GM20000 (cell line): ENCODE data around the gene ALDH4A1.

Experiments
- DNase-seq: peaks from one replicate; pipeline ENCODE4 v3.0.0; 2012; ENCODE audit warnings: low spot score
- CTCF ChIP-seq: IDR thresholded peaks from 2 replicates; pipeline ENCODE4 v1.5.1; 2012; ENCODE audit warnings: mild to moderate bottlenecking, control low read depth; ENCODE audit errors: extremely low read depth, missing control alignments

Gene ALDH4A1

GRCh38 chr1:18919956-18920355 is 17.6 kb upstream of the ALDH4A1 start:
- DNase-seq = no peak
- no peak for TF ChIP-seq CTCF

GRCh38 chr1:18919197-18919905 is 17.0 kb upstream of the ALDH4A1 start:
- no peak for DNase-seq
- TF ChIP-seq CTCF = no peak

- no peak for DNase-seq
- no peak for TF ChIP-seq CTCF
Measured at GRCh38 chr1:18918417-18918816, 16.1 kb upstream of the ALDH4A1 start.

GRCh38 chr1:18917071-18917799 is 14.9 kb upstream of the ALDH4A1 start:
- DNase-seq = no peak
- no peak for TF ChIP-seq CTCF

- DNase-seq = no peak
- no peak for TF ChIP-seq CTCF
Measured at GRCh38 chr1:18915341-18915740, 13.0 kb upstream of the ALDH4A1 start.

- peak; percentile 89 for DNase-seq
- peak; percentile 99 for TF ChIP-seq CTCF
Measured at GRCh38 chr1:18913065-18913835, 10.9 kb upstream of the ALDH4A1 start.

- no peak for TF ChIP-seq CTCF
- DNase-seq = no peak
Measured at GRCh38 chr1:18912550-18912949, 10.2 kb upstream of the ALDH4A1 start.
